Upper lobe of left lung (tissue), 4 donors: ENCODE measurements around the gene JAK3.

Experiments
- CTCF ChIP-seq, 6 experiments: fragments of 450-650 bp in 4 of 6; fragments of 200-600 bp in 2 of 6; sonication (generic) in 2 of 6; IDR thresholded peaks; one replicate each; pipeline ENCODE4 v1.5.1; 2016 to 2019; ENCODE audit warnings: antibody characterized with exemption in 6 of 6
- POLR2A ChIP-seq, 4 donors: fragments of 450-650 bp; IDR thresholded peaks; one replicate each; pipeline ENCODE4 v1.5.1; 2016 to 2017; ENCODE audit warnings: antibody characterized with exemption in 4 of 4, mild to moderate bottlenecking in 2 of 4

DNA sequence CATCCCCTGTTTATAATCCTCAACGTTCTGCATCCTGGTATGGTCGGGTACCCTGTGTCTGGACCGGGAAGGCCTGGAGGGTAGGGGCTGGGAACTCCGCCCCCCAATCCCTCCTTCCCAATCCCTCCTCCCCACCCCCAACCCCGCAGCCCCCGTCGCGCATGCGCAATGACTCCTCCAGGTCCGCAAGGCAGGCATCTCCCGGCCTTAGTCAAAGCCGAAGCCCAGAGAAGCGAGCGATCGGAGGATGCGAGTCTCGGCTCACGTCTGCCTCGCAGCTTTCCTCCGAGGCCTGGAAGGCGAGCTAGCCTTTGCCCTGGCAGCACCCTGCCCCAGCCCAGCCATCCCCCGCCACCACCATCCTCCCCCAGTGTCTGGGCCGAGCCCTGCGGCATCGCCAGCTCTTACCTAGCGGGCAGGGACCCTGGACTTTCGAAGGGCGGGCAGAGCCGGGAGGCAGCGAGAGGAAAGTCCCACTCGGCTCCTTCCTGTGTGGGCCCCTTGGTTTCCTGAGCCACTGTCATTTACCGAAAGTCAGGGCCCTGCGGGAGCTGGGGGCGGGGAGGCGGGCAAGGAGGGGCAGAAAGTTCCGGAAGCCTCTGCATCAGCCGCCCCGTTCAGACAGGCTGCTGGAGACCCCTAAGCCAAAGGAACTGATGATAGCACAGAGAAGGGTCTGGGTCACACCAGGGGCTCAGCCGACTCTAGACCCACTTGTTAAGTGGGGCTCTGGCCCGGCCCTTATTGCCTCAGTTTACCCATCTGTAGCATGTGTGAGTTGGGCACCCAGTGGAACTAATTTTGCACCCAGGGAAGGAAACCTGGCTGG lies at the start of gene JAK3:
- no peak for TF ChIP-seq CTCF (IDR thresholded peaks at IDR 0.05)
- no peak for TF ChIP-seq POLR2A (IDR thresholded peaks at IDR 0.05)
